GM12801 (cell line): ENCODE data around the gene ZNF575.

Experiments
- TF ChIP-seq, protein P1 (sequence below): IDR thresholded peaks from one replicate; pipeline ENCODE4 v1.5.1; 2011; ENCODE audit warnings: control low read depth; ENCODE audit not compliant: insufficient read length; ENCODE audit errors: extremely low read depth

The ZNF575 gene

GRCh38 chr19:43548706-43549105 lies 15.7 kb downstream of the ZNF575 start:
- TF ChIP-seq, protein P1, sequence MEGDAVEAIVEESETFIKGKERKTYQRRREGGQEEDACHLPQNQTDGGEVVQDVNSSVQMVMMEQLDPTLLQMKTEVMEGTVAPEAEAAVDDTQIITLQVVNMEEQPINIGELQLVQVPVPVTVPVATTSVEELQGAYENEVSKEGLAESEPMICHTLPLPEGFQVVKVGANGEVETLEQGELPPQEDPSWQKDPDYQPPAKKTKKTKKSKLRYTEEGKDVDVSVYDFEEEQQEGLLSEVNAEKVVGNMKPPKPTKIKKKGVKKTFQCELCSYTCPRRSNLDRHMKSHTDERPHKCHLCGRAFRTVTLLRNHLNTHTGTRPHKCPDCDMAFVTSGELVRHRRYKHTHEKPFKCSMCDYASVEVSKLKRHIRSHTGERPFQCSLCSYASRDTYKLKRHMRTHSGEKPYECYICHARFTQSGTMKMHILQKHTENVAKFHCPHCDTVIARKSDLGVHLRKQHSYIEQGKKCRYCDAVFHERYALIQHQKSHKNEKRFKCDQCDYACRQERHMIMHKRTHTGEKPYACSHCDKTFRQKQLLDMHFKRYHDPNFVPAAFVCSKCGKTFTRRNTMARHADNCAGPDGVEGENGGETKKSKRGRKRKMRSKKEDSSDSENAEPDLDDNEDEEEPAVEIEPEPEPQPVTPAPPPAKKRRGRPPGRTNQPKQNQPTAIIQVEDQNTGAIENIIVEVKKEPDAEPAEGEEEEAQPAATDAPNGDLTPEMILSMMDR: no peak

DNA sequence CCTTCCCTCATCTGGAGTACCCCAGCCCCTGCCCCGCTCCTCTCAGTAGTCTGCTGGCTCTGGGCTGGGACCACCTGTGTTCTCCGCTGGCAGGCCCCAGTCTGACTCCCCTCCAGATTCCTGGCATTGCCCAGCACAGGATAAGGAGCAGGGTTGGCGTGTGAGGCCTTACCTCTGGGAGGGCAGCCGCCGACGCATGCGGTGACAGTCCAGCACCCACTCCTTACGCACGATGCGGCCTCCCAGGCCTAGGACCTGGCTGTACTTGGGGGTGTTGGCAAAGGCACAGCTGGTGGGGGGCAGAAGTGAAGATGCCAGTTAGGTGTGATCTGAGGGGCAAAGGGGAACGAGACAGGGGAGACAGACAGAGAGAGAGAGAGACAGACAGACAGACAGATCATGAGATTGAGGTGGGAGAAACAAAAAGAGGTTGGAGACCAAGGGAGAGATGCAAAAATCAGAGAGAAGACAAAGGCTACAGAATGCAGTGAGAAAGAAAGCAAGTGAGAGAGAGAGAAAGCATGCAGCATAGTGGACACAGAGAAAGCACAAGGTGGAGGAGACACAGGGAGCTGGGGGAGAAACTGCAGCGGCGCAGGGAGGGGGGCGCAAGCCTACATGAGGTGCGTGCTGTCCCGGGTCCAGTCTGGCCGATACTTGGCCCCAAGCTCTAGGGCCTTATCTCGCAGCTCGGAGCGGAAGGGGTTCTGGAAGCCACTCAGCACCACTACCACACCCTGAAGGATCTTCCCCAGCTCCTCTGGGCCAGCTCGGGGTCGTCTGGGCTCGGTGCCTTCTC lies 18.6 kb downstream of the ZNF575 start:
- TF ChIP-seq, protein P1: no peak

GRCh38 chr19:43552198-43552450 lies 19.1 kb downstream of the ZNF575 start:
- TF ChIP-seq, protein P1: no peak

DNA sequence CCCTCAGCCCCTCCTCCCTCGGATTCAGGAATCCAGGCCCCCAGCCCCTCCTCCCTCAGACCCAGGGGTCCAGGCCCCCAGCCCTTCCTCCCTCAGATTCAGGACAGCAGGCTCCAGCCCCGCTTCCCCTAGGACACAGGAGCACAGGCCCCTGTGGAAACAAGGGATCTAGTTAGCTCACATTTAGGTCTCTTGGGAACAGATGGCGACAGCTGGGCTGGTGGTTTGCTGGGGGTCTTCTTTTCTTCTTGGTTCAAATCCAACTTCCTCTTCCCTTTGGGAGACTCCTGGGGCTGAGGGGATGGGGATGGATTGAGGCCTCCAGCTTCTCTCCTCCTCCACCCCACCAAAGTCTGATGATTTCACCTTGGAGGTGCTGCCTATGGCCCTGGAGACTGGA lies 19.6 kb downstream of the ZNF575 start:
- TF ChIP-seq, protein P1: no peak

DNA sequence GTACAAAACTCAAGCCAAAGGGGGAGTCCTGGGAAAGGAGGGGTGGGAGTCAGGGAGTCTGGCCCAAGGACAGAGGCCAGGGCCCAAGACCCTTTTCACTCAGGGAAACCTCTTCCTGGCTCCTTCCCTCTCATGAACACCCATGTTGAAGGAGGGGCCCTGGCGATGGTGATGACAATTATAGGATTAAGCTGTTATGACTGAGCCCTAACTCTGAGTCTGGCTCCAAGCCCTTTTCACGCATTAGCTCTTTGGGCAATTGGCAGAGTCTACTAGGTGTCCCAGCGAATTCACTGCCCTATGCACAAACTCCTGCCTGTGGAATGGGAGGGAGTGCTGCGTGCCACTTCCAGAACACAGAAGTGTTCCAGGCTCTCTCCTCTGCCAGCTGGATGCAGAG lies 20.7 kb downstream of the ZNF575 start:
- TF ChIP-seq, protein P1: no peak

- TF ChIP-seq, protein P1: no peak
Measured at GRCh38 chr19:43554317-43554895, 21.4 kb downstream of the ZNF575 start.

GRCh38 chr19:43555185-43555770 lies 22.3 kb downstream of the ZNF575 start:
- TF ChIP-seq, protein P1: no peak
